ENCODE measurements around the gene ROR1.

GRCh38 chr1:63945943-63946342 is 172.1 kb downstream of the ROR1 start:
- no peak for TF ChIP-seq CTCF (IDR thresholded peaks at IDR 0.05)
- TF ChIP-seq POLR2A (IDR thresholded peaks at IDR 0.05), result no peak
- no peak for TF ChIP-seq EP300 (IDR thresholded peaks at IDR 0.05)
- TF ChIP-seq POLR2AphosphoS5 (IDR thresholded peaks at IDR 0.05), result no peak

Data from suprapubic skin (tissue), 4 donors.